Activated naive CD4-positive, alpha-beta T cell treated with anti-CD3 and anti-CD28 coated beads, Interleukin-2, amount 50 U/mL, for 16 hours (primary cell): ENCODE measurements around the gene SMARCA2.

Source experiments
- DNase-seq: peaks from one replicate; pipeline ENCODE4 v3.0.0-alpha.2; 2020

SMARCA2 gene

GRCh38 chr9:2016408-2017330, 1.5 kb downstream of the SMARCA2 start:
- peak; percentile 58 for DNase-seq

GRCh38 chr9:2017331-2018161, 2.4 kb downstream of the SMARCA2 start:
- peak; percentile 80 for DNase-seq

- DNase-seq, result no peak
These were observed 3.1 kb downstream of the SMARCA2 start for GRCh38 chr9:2018162-2018643.

- no peak for DNase-seq
These were observed 3.8 kb downstream of the SMARCA2 start for GRCh38 chr9:2018764-2019558.

- no peak for DNase-seq
These were observed 4.6 kb downstream of the SMARCA2 start for GRCh38 chr9:2019723-2020122.

GRCh38 chr9:2021731-2022130, 6.6 kb downstream of the SMARCA2 start:
- DNase-seq, result no peak

- no peak for DNase-seq
These were observed 7.4 kb downstream of the SMARCA2 start for GRCh38 chr9:2022560-2022959.

- DNase-seq, result no peak
These were observed 7.9 kb downstream of the SMARCA2 start for GRCh38 chr9:2023042-2023441.

GRCh38 chr9:2023532-2023931, 8.4 kb downstream of the SMARCA2 start:
- DNase-seq, result no peak

- DNase-seq, result no peak
These were observed 10.0 kb downstream of the SMARCA2 start for GRCh38 chr9:2024888-2025782.

GRCh38 chr9:2026220-2026997, 11.3 kb downstream of the SMARCA2 start:
- no peak for DNase-seq

GRCh38 chr9:2027543-2028160, 12.5 kb downstream of the SMARCA2 start:
- no peak for DNase-seq

GRCh38 chr9:2028888-2029287, 13.7 kb downstream of the SMARCA2 start:
- no peak for DNase-seq

GRCh38 chr9:2029666-2030170, 14.6 kb downstream of the SMARCA2 start:
- no peak for DNase-seq

- no peak for DNase-seq
These were observed 17.1 kb downstream of the SMARCA2 start for GRCh38 chr9:2032234-2032633.

GRCh38 chr9:2036844-2037243, 21.7 kb downstream of the SMARCA2 start:
- no peak for DNase-seq

GRCh38 chr9:2039294-2040180, 24.4 kb downstream of the SMARCA2 start:
- DNase-seq, result no peak

- DNase-seq, result no peak
These were observed 25.7 kb downstream of the SMARCA2 start for GRCh38 chr9:2040828-2041227.

- no peak for DNase-seq
These were observed 26.6 kb downstream of the SMARCA2 start for GRCh38 chr9:2041736-2042135.
